GM19238 (cell line): ENCODE data around the gene UTS2.

ENCODE experiments used
- DNase-seq: peaks from one replicate; pipeline ENCODE4 v3.0.0; 2011; ENCODE audit warnings: low spot score; ENCODE audit not compliant: insufficient read length

The UTS2 gene

DNA sequence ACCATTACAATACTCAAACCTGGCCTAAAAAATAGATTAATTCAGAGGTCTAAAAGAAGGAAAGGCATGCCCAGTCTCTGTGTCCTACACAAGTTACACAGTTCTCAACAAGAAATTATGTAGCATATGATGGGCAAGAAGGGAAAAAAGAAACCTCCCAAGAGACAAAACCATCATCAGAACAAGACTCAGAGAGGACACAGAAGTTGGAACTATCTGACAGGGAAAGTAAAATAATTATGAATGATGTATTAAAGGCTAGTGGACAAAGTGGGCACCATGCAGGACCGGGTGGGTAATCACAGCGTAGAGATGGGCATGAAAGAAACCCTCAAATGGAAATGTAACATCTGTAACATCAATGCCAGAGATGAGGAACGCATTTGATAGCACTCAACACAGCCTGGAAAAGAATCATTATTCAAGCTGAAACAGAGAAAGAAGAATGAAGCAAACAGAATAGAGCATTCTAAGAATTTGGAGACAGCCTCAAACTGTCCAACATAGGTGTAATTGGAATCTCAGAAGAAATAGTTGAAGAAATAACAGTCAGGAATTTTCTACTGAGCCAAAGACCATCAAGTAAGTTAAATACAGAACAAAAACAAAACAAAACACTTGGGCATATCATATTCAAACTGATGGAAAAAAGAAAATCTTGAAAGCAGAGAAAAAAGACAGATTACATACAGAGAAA is 39.0 kb downstream of the UTS2 start:
- DNase-seq = no peak

DNA sequence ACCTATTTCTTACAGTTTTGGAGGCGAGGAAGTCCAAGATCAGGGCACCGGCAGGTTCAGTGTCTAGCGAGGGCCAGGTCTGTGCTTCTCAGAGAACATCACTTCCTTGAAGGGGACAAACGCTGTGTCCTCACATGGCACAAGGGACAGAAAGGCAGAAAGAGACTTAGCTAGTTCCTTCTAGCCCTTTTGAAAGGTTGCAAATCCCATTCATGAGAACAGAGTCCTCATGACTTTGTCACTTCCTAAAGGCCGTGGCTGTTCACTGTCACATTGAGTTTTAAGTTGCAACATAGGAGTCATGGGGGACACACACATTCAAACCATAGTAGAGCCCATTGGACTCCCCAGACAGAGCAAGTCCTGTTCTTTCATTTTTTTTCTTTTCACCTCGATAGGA is 41.4 kb downstream of the UTS2 start:
- DNase-seq = no peak

DNA sequence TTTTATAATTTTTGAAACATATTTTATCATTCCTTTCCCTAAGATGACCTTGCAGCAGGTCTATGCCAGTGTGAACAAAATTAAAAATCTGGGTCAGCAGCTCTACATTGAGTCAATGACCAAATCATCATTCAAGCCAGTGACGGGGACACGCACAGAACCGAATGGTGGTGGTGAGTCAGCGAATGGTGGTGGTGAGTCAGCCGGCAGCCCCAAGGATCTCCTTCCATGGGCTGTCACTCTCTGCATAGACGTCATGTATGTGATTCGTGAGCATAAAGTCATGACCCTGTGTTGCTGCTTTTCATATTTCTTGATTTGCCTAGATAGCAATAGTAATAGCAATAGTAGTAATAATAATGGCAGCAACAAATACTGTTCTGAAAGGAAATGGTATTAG is 42.5 kb downstream of the UTS2 start:
- no peak for DNase-seq

DNA sequence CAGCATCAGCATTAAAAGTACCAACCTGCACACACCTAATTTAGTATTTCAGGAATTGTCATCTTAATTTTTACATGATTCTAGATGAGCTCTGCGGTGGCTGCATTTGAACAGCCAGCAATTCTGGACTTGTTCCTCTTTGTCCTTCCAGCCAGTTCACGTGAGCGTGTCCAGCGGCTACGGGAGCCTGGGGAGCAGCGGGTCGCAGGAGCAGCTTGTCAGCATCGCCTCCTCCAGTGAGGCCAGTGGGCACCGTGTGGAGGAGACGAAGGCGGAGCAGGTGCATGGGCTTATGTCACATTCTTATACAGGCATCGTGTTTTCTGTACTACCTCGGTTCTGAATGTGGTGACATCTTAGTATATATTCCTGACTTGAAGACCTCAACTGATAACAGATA is 43.1 kb downstream of the UTS2 start:
- DNase-seq = no peak

DNA sequence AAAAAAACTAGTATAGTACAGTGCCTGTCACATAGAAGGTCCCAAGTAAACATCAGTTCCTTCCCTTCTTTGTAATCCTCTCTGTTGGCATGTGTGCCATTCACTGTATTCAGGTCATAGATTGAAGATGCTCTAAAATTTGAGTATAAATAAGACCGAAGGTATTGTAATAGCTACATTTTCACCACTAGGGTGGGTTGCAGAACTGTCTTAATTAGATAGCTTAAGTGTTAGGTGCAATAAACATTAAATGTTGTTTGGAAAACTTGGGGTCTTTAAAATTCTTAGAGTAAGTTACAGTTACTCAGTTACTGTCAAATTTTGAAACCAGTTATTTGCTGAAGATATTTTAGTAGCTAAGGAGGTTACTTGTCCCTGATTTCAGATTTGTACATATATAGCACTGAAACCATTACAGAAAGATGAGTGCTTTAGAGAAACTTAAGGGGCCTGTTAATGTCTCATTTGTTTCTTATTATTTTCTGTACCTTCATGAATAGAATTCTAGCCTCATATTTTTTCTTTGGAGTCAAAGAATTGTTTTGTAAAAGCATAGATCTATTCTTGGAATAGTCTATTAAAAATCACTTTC is 44.5 kb downstream of the UTS2 start:
- no peak for DNase-seq

DNA sequence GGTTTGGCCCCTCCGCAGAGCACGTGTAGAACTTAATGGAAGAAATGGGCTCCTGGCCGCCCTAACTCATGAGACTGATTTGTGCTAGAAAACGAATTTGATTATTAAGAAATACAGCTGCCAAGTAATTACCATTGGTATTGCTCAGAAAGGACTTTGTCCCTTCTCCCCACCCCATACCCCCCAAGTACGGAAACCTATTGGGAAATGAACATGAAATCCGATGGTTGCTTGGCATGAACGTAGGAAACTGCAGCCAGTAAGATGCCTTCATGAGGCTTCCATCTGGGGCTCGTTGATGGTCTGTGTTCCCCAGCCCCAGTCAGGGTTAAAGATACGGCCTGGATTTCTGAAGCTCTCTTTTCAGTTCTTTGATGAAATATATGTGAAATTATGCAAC is 47.4 kb downstream of the UTS2 start:
- no peak for DNase-seq
